Heart left ventricle (tissue), 13 donors: ENCODE results near the gene EVL.

ENCODE experiments used
- POLR2A ChIP-seq, 2 donors: fragments of 450-650 bp; IDR thresholded peaks; one replicate each; pipeline ENCODE4 v1.6.1; 2017; ENCODE audit warnings: antibody characterized with exemption in 2 of 2, mild to moderate bottlenecking in 2 of 2, moderate library complexity in 2 of 2
- TF ChIP-seq, protein P1 (sequence below), 12 donors: fragments of 200-600 bp; sonication (generic) in 4 of 12; IDR thresholded peaks; one replicate each; pipeline versions ENCODE4 v1.5.0 to v1.8.0; 2018 to 2022; ENCODE audit warnings: antibody characterized with exemption in 12 of 12, mild to moderate bottlenecking in 5 of 12
- donor health status: ischemic (EF 13 %, LVEDD 7.1; RV severe dilation, severe dysfunction).
- donor health status: DM: no; HTN: yes; CAD: no.
- donor health status: DM: no; HTN: no; CAD: no.
- donor health status: ischemic (EF 25% LVEDD 6.9; RV normal size, moderate dysfunction).
- donor health status: ischemic (EF 25% LVEDD 5.7; RV mildly dilated, moderate dysfunction).
- donor health status: ischemic (EF 35%, LVEDD 5.7; RV mildly dilated, moderate dysfunction).
- donor health status: nonischemic (EF 11% LVEDD 7.7; RV severe dilation, severe dysfunction).
- donor health status: DM: yes; HTN: yes; CAD: no.
- donor health status: PGD.
- donor health status: ischemic (EF 29% LVEDD 5.4; RV normal size, mild dysfunction).
- donor health status: nonischemic (EF 23%, LVEDD 6.1; RV moderate dilation, normal function).

GRCh38 chr14:100056431-100056830 is 8.8 kb upstream of the EVL start:
- no peak for TF ChIP-seq POLR2A (IDR thresholded peaks at IDR 0.05)
- TF ChIP-seq, protein P1, sequence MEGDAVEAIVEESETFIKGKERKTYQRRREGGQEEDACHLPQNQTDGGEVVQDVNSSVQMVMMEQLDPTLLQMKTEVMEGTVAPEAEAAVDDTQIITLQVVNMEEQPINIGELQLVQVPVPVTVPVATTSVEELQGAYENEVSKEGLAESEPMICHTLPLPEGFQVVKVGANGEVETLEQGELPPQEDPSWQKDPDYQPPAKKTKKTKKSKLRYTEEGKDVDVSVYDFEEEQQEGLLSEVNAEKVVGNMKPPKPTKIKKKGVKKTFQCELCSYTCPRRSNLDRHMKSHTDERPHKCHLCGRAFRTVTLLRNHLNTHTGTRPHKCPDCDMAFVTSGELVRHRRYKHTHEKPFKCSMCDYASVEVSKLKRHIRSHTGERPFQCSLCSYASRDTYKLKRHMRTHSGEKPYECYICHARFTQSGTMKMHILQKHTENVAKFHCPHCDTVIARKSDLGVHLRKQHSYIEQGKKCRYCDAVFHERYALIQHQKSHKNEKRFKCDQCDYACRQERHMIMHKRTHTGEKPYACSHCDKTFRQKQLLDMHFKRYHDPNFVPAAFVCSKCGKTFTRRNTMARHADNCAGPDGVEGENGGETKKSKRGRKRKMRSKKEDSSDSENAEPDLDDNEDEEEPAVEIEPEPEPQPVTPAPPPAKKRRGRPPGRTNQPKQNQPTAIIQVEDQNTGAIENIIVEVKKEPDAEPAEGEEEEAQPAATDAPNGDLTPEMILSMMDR (IDR thresholded peaks at IDR 0.05), result no peak
